ENCODE results near the gene SNX5.

SNX5 gene

GRCh38 chr20:17912916-17913315 is 55.7 kb downstream of the SNX5 start:
- no peak for DNase-seq

- DNase-seq, result no peak
Measured at GRCh38 chr20:17911927-17912326, 56.7 kb downstream of the SNX5 start.

- no peak for DNase-seq
Measured at GRCh38 chr20:17910828-17911294, 57.7 kb downstream of the SNX5 start.

- no peak for DNase-seq
Measured at GRCh38 chr20:17909869-17910321, 58.7 kb downstream of the SNX5 start.

- no peak for DNase-seq
Measured at GRCh38 chr20:17905544-17905943, 63.0 kb downstream of the SNX5 start.

GRCh38 chr20:17904027-17904426 is 64.6 kb downstream of the SNX5 start:
- DNase-seq, result no peak

- no peak for DNase-seq
Measured at GRCh38 chr20:17902531-17903083, 66.0 kb downstream of the SNX5 start.

- DNase-seq, result no peak
Measured at GRCh38 chr20:17901971-17902370, 66.6 kb downstream of the SNX5 start.

- no peak for DNase-seq
Measured at GRCh38 chr20:17898548-17898994, 70.0 kb downstream of the SNX5 start.

GRCh38 chr20:17897566-17898307 is 70.9 kb downstream of the SNX5 start:
- no peak for DNase-seq

- no peak for DNase-seq
Measured at GRCh38 chr20:17896771-17897369, 71.7 kb downstream of the SNX5 start.

GRCh38 chr20:17896193-17896723 is 72.3 kb downstream of the SNX5 start:
- no peak for DNase-seq

- no peak for DNase-seq
Measured at GRCh38 chr20:17895641-17896171, 72.9 kb downstream of the SNX5 start.

GRCh38 chr20:17893445-17893844 is 75.1 kb downstream of the SNX5 start:
- DNase-seq, result no peak

GRCh38 chr20:17892189-17892938 is 76.2 kb downstream of the SNX5 start:
- DNase-seq, result no peak

Measured in NCI-H1048 (cell line).